Lower leg skin (tissue), 3 donors: Measurements from ENCODE around the gene GSTM1.

ENCODE experiments used
- CTCF ChIP-seq, 3 donors: fragments of 450-650 bp; IDR thresholded peaks; one replicate each; pipeline ENCODE4 v1.5.1; 2016; ENCODE audit warnings: antibody characterized with exemption in 3 of 3, mild to moderate bottlenecking in 3 of 3, moderate library complexity in 2 of 3
- POLR2A ChIP-seq, 2 donors: fragments of 450-650 bp; IDR thresholded peaks; one replicate each; pipeline ENCODE4 v1.6.1; 2016 to 2017; ENCODE audit warnings: antibody characterized with exemption in 2 of 2, mild to moderate bottlenecking in 1 of 2, moderate library complexity in 1 of 2

GRCh38 chr1:109712321-109712864 lies 24.8 kb downstream of the GSTM1 start:
- TF ChIP-seq CTCF (IDR thresholded peaks at IDR 0.05) (no peak), POLR2A (IDR thresholded peaks at IDR 0.05) (no peak)
